Measurements from ENCODE around the gene RNF181.
"Not testable (repeated sequence)": the region's sequence is repeated elsewhere in the genome, so short reads cannot be mapped to it uniquely, and the experiment has no call there.

RNF181 gene

DNA sequence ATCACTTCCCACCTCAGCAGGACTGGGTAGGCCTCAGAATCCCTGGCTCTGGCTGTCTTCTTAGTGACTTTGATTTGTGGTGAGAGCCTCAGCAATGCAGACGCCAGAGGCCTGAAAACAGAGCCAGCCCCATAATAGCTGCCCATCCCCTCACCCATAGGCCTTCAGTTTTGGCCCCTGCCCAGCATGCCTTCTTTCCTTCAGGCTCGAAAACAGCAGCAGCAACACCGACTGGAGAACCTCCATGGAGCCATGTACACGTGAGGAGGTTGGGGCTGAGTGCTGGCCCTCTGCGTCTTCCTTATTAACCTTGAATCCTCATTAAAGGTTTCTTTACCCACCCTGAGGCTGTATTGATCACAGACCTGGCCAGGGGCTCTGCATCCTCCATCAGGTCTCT lies 1.7 kb downstream of the RNF181 start:
- no peak for DNase-seq

GRCh38 chr2:85598594-85599340 lies 3.2 kb downstream of the RNF181 start:
- no peak for DNase-seq

DNA sequence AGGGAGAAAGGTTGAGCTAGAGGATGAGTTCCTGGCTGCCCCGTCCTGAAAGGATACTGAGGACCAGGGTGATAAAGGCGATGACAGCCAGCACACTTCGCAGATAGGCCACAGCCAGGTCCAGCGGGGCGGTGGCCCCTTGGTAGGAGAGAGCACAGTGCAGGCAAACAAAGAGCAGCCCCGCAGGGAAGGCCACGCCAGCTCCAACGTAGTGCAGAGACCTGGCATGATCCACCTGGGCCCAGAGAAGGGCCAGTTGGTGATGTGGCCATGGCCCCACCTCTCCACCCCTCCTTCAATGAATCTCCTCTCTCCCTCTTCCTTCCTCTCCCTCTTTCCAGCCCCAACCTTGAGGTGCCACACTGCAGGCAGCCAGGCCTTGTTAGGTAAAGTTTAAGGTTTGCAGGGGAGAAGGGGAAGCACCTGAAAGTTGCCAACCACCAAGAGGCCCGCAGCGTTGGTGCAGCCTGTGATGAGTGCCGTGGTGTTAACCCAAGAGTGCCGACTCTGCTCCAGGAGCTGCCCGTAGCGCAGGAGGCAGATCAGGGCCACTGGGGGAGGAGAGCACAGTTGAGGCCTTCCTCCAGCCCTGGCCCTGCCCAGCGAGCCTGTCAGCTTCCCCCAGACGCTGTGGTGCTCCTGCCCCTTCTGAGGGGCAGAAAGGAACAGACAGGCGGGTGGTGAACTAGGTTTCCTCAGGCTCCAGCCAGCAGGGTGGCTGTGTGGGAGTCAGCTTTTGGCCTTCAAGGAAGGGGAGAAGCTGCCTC lies 4.1 kb downstream of the RNF181 start:
- DNase-seq: no peak

- no peak for DNase-seq
Measured at GRCh38 chr2:85600235-85600575, 4.7 kb downstream of the RNF181 start.

DNA sequence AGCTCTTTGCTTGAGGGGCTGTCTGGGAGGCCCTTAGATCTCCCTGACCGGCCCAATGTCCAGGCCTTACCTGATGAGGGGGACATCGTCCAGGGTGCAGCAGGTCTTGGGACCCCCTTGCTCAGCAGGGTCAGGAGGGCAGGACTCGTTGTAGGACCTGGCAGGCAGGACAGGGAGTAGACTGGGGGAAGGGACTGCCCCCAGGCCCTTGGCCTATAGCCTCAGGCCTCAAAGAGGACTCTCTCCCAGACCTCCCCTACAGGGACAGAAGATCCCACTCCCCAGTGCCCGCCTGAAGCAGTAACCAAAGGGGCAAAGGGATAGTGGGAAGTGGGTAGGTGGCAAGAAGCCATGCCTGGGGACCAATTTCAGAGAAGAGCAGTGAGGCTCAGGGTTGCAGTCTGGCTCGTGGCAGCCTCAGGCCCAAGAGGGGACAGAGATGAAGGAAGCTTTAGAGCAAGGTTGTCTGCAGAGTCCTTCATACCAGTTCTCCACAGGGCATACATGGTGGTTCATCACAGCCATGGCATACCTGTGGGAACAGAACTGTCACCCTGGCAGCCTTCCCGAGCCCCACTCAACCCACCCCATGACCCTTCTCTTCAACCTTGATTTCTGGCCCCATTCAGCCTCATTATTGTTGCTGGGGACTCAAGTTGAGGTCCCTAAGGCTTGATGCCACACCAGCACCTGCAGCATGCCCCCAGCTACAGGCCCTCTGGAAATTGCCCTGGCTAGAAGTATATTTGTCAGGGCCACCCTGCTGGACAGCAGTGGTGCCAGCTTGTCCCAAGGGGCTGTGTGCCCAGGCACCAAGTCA lies 5.6 kb downstream of the RNF181 start:
- no peak for DNase-seq

DNA sequence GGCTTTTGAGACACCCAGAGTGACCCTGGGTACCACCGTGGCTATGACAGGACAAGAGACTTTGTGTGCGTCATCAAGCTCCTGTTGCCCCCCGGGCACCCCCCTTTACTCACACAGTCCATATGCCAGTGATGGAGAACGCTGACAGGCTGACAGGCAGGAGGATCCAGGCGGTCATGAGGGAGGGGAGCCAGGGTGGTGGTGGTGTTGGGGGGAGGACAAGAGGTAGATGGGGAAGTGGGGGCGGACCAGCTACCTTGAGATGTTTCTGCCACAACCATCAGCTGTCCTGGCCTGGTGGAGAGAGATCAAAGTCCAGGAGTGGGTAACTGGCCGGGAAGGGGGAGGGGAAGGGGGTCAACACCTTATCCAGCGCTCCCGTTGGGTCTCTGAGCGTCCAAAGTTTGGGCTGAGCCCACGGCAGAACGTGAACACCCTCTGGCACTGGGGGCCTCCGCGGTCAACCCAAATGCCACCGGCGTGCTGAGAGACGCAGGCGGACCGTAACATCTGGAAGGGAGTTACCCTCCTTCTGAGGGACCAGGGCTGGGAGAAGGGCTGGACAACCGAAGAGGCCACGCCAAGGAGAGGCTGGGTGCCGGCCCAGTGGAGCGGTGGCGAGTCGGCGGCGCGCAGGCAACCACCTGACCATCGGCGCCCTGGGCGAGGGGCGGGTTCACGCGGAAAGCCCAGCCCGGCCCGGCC lies 6.4 kb downstream of the RNF181 start:
- no peak for DNase-seq

DNA sequence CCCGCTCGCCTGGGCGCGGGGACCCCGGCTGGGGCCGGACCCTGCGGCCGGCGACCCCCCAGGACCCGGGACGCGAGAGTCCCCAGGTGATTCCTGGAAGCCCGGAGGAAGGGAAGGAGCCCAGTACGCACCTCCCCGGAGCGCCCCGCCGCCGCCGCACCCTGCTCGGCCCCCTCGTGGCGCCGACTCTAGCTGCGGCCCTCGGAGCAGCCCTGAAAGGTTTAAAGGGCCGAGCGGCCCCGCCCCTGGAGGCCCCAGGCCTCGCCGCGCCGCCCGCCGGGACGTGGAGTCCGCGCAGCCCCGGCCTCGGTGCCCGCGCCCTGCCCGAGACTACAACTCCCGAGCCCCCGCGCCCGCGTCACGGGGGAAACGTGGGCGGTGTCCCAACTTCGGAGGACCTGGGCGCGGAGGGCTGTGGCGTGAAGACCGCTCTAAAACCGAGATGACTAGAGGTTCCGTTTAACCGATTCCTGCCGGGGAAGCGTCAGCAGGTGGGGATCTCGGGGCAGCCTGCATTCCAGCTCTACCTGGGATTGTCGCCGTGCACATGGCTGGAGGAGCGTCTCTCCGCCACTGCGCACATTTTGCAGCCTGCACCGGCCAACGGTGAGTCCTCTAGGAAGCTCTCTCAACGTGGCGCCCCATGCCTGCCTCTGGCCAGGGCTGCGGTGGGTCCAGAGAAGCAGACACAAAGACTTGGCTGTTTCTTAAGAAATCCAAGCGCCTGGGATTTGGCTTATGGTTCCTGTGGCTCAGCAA lies 7.1 kb downstream of the RNF181 start, which contains the start of gene TMEM150A:
Gene TMEM150A (minus strand): TSS at position 223 of the 759 bp plus-strand sequence. CDS start 750 bp downstream, outside the sequence.
- DNase-seq: peak; percentile 83

GRCh38 chr2:85604133-85604444 lies 8.5 kb downstream of the RNF181 start:
- not testable (repeated sequence) for DNase-seq

DNA sequence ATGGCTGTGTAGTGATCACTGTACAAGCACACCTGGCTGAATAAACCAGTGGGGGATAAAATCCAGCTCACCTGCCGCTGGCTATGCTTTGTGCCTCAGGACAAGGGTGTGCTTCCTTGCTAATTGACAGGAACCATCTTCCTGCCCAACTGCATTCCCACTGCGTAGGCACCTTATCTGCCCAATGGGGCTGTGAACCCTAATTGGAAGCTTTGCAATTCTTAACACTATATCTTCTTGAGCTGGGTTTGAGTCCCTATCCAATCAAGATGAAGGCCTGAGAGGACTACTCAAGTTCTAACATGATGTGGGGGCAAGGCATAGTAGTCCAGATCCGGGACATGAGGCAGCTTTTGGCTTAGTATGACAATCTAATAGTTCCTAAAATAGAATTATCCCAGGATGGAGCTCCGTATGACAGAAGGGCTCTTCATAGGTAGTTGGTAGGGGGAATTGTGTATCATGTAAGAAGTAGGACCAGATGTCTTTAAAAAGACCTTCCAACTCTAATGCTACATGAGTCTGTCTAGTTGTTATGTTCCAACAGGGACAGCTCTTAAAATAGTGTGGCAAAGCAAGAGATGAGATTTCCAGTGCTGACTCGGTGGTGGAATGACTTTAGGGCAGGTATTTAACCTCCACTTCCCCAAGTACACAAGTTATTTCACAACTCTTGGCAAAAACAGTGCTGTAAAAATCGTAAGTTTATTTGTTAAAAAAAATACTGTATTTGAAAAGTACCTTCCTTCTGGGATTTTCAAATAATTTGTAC lies 9.2 kb downstream of the RNF181 start:
- no peak for DNase-seq

DNA sequence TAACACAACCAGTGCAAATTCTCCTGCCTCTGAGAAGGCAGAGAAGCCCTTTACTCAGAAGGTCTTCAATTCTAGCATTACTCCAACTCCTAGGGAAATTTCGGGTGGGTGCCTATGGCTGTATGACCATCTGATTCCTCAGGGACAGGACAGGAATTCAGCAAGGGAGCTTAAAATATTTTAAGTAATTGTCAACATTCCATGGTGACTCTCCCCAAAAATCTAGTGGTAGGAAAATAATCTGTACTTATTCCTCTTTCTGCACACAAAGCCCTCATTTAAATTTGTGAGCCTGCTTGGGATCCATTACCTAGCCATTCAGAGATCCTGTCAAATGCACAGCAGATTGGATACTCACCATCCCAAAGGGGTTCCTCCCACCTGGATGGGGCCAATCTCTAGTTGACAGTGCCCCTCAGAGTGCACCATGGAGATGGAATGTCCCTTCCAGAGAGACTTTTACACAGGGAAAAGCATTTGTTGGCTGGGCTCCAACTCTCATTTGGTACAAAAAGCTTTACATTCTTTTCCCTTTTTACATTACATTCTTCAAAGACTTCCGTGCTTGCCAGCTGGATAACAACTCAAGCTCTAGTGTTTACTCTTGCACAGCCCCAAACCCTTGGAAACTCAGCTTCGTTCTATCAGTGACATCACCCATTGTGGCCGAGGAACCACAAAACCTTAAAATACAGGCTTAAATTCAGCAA lies 10.0 kb downstream of the RNF181 start:
- DNase-seq: peak; percentile 40

GRCh38 chr2:85606116-85606455 lies 10.5 kb downstream of the RNF181 start:
- DNase-seq: no peak

DNA sequence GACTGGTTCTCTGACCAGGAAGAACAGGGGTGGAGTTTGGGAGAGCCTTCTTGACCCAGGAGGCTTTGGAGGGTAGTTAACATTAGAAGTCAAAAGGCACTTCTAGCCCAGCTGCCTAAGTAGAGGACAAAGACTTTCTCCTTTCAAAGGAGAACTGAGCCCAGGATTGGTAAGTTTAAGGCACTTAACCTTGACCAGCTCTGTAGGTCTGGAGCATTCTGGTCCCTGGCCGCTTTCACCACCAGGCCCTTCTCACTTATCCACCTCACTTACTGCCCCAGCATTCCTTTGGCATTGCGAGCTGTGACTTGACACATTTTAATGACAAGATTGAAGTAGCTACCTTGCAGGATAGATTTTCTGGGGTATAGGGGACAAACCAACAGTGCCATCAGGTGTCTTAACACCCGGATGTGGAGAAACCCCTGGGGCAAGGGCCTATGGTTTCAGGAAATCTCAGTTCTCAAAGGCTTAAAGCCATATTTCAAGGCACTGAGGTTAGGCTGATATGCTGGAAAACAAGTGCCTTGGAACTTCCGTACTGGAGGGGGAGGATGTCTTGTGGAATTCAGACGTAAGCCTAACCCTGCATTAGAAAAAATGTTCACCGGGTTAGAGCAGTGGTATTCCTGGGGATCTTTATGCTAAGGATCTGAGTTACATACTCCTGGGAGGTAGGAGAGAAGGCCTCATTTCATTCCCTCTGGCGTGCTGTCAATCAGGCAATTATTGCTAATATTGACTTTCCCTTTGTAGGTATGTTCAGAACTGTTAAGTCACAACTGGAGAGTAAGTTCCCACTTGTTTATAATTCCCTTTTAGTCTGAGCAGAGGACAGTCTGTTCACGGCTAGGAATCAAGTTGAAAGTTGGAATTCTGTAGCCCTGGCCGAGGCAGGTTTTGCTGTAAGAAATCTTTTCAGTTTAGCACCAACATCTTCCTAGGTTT lies 12.0 kb downstream of the RNF181 start:
- no peak for DNase-seq

DNA sequence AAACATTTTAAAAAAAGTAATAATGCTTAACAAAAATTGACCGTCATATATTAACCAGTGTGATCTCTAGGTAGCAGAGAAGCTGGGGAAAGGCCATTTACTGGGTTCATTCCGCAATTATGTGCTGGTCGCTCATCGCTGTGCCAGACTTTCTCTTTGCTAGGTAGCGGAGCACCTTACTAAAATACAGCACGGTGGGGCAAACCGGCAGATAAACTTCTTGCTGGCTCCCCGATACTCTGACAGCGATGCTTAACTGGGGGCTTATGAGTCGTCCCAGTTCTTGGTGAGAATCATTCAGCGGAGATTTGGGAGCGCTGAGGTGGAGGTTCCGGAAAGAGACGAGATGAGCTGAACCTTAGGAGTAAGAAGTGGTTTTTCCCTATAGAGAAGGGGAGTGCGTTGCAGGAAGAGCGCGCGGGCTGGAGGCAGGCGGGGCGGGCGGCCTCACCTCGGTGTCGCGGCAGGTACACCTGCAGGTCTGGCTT lies 15.7 kb downstream of the RNF181 start:
- DNase-seq: no peak

DNA sequence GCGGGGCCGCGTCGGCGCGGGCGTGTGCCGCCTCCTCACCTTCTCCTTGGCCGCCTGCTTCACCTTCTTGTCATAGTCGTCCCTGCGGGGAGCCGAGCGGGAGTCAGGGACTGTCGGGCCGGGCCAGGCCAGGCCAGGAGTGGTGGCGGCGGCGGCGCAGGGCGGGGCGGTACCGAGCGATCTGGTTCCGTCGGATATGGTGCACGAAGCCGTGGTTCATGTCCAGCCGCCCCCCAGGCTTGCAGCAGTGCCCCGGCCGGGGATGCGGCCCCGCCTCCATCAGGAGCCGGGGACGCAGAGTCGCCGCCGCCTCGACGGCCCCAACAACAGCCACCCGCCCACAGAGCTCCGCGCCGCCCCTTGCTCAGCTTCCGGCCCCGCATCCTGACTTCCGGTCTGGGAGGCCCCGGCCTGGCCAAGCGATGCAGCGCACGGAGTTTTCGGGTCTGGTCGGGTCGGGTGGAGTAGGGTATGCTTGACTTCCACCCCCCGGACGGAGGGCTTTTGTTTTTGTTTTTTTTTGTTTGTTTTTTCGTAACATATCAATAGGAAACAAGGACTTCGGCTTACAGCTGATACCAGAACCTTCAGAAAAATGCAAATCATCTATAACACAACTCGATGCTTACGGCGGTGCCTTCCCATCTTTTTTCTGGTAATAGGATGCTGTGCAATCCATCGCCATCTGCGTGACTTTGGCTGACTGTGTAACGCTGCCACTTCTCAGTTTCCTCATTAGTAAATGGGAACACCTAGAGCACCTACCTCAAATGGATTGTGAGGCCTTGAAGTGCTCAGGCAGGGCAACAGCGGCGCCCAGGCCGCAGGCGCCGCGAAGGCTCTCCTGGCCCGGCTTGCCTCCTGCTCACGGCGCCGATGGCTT lies 16.4 kb downstream of the RNF181 start, which contains the start of gene C2orf68:
Gene C2orf68 (minus strand): TSS at position 362 of the 883 bp plus-strand sequence. CDS start 82 bp downstream, at position 280.
- DNase-seq: peak; percentile 84

GRCh38 chr2:85613717-85614515 lies 18.4 kb downstream of the RNF181 start:
- DNase-seq: no peak

GRCh38 chr2:85614757-85615156 lies 19.2 kb downstream of the RNF181 start:
- not testable (repeated sequence) for DNase-seq

- no peak for DNase-seq
Measured at GRCh38 chr2:85615413-85615728, 19.8 kb downstream of the RNF181 start.

- not testable (repeated sequence) for DNase-seq
Measured at GRCh38 chr2:85617723-85618122, 22.2 kb downstream of the RNF181 start.
